Measurements from ENCODE around the gene NOTCH4.

DNA sequence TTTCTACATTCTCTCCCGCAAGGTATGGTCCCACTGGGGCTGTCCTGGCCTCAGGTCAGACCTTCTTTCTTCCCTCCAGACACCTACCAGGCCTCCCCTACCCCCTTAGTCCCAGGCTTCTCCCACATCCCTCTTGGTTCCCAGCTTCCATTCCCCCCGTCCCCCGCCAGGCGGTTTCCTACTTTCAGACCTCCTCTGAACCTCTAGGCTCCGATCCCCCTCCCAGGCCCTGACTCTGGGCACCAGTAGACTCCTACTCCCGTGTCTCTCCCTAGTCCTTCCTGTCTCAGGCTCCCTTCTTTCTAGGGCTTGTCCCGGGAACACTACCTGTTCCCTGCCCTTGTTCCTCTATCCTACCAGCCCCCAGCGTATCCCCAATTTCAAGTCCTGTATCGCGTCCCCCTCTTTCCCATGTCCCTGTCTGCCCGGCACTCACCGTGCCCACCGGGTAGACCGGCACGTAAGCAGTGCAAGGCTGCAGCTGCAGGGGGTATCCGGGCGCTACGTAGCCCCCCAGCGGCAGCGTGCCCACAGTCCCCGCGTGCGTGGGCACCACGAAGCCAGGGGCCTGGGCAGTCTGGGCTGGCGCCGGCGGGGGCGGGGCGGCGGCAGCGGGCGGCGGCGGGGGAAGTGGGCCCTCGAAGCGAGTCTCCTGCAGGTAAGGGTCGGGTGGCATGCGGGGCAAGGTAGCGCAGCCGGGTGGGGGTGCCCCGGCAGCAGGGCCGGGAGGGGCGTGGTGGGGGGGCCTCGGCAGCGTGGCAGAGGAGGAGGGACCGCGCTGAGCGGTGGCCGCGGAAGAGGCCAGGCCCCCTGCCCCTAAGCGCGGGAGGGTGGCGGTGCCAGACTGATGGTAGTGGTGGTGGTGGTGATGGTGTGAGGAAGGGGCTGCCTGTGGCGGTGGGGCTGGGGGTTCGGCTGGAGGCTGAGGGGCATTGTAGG lies 73.7 kb downstream of the NOTCH4 start:
- TF ChIP-seq, protein P1, sequence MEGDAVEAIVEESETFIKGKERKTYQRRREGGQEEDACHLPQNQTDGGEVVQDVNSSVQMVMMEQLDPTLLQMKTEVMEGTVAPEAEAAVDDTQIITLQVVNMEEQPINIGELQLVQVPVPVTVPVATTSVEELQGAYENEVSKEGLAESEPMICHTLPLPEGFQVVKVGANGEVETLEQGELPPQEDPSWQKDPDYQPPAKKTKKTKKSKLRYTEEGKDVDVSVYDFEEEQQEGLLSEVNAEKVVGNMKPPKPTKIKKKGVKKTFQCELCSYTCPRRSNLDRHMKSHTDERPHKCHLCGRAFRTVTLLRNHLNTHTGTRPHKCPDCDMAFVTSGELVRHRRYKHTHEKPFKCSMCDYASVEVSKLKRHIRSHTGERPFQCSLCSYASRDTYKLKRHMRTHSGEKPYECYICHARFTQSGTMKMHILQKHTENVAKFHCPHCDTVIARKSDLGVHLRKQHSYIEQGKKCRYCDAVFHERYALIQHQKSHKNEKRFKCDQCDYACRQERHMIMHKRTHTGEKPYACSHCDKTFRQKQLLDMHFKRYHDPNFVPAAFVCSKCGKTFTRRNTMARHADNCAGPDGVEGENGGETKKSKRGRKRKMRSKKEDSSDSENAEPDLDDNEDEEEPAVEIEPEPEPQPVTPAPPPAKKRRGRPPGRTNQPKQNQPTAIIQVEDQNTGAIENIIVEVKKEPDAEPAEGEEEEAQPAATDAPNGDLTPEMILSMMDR (IDR thresholded peaks at IDR 0.05): no peak
- TF ChIP-seq ZFX (IDR thresholded peaks at IDR 0.05; ENCODE audit: borderline replicate concordance): no peak

All from 22Rv1 (cell line).